ENCODE measurements around the gene GTF2F2.

DNA sequence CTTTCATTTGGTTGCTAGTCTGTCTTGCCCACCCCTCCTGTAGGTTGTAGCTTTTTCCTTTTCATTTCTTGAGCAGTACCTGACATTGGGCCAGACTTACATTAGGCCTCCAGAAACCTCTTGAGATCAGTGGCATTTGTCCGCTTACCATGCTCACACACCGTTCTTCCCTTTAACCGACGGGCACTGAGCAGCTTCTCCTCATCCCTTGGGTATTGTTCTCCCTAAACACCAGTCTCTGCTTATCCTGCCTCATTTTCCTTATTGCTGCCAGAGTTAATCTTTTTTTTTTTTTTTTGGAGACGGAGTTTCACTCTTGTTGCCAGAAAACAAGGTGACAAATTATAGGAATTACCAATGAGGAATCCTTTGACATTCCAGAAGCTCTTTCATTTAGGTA lies 107.7 kb downstream of the GTF2F2 start:
- TF ChIP-seq POLR2A (IDR thresholded peaks at IDR 0.05) (no peak), CTCF (IDR thresholded peaks at IDR 0.05) (no peak)
